Effector memory CD4-positive, alpha-beta T cell (primary cell): ENCODE data around the gene MCM3.

Experiments
- DNase-seq, 3 donors: peaks; one replicate each; pipeline ENCODE4 v3.0.0-alpha.2; 2020
- H3K27ac ChIP-seq: 2 replicates; pipeline ENCODE4 v1.7.0; 2013; ENCODE audit warnings: mild to moderate bottlenecking, low read length, moderate library complexity; ENCODE audit not compliant: insufficient read depth, poor library complexity, severe bottlenecking
- H3K27me3 ChIP-seq: replicated peaks from 2 replicates; pipeline ENCODE4 v1.7.0; 2013; ENCODE audit warnings: mild to moderate bottlenecking, low read length; ENCODE audit not compliant: insufficient read depth, control insufficient read depth, poor library complexity, severe bottlenecking
- H3K36me3 ChIP-seq: 2 replicates; pipeline ENCODE4 v1.7.0; 2013; ENCODE audit warnings: mild to moderate bottlenecking, low read length, moderate library complexity; ENCODE audit not compliant: control insufficient read depth, insufficient read depth
- H3K4me1 ChIP-seq: 2 replicates; pipeline ENCODE4 v1.7.0; 2013; ENCODE audit warnings: low read length, mild to moderate bottlenecking; ENCODE audit not compliant: control insufficient read depth, insufficient read depth, poor library complexity, severe bottlenecking
- H3K4me3 ChIP-seq: 2 replicates; pipeline ENCODE4 v1.7.0; 2013; ENCODE audit warnings: low read length, low read depth, mild to moderate bottlenecking; ENCODE audit not compliant: insufficient read depth, poor library complexity, severe bottlenecking
- H3K9me3 ChIP-seq: 2 replicates; pipeline ENCODE4 v1.7.0; 2013; ENCODE audit warnings: mild to moderate bottlenecking, low read length, moderate library complexity; ENCODE audit not compliant: control insufficient read depth

Gene MCM3

GRCh38 chr6:52317841-52318581 lies 33.5 kb upstream of the MCM3 start:
- DNase-seq, result no peak
- no peaks in the 10 kb centered on the region for H3K4me1 ChIP-seq
- H3K9me3 ChIP-seq, result no peaks in the 10 kb centered on the region
- H3K27me3 ChIP-seq, result no peaks in the 10 kb centered on the region
- no peak overlapping the region for H3K4me3 ChIP-seq
- no peaks in the 10 kb centered on the region for H3K36me3 ChIP-seq
- H3K27ac ChIP-seq, result no peak overlapping the region

- Histone ChIP-seq H3K27ac (no peak overlapping the region), H3K36me3 (no peaks in the 10 kb centered on the region), H3K27me3 (no peaks in the 10 kb centered on the region), H3K9me3 (no peaks in the 10 kb centered on the region), H3K4me1 (no peaks in the 10 kb centered on the region), H3K4me3 (no peak overlapping the region)
- no peak for DNase-seq
Observed at GRCh38 chr6:52317211-52317610, 32.7 kb upstream of the MCM3 start.

GRCh38 chr6:52314752-52315151 lies 30.2 kb upstream of the MCM3 start:
- no peak overlapping the region for H3K4me3 ChIP-seq
- H3K9me3 ChIP-seq, result no peaks in the 10 kb centered on the region
- no peaks in the 10 kb centered on the region for H3K4me1 ChIP-seq
- no peaks in the 10 kb centered on the region for H3K27me3 ChIP-seq
- no peak for DNase-seq
- H3K27ac ChIP-seq, result no peak overlapping the region
- H3K36me3 ChIP-seq, result no peaks in the 10 kb centered on the region

GRCh38 chr6:52312461-52312860 lies 27.9 kb upstream of the MCM3 start:
- no peaks in the 10 kb centered on the region for H3K36me3 ChIP-seq
- DNase-seq, result no peak
- H3K4me1 ChIP-seq, result peaks cover 11% of the 10 kb centered on the region
- H3K27ac ChIP-seq, result no peak overlapping the region
- no peaks in the 10 kb centered on the region for H3K27me3 ChIP-seq
- no peak overlapping the region for H3K4me3 ChIP-seq
- H3K9me3 ChIP-seq, result no peaks in the 10 kb centered on the region

GRCh38 chr6:52310932-52311331 lies 26.4 kb upstream of the MCM3 start:
- H3K27me3 ChIP-seq, result no peaks in the 10 kb centered on the region
- H3K9me3 ChIP-seq, result no peaks in the 10 kb centered on the region
- peaks cover 26% of the 10 kb centered on the region for H3K4me1 ChIP-seq
- no peaks in the 10 kb centered on the region for H3K36me3 ChIP-seq
- no peak for DNase-seq
- H3K4me3 ChIP-seq, result no peak overlapping the region
- no peak overlapping the region for H3K27ac ChIP-seq

- Histone ChIP-seq H3K27me3 (no peaks in the 10 kb centered on the region), H3K4me3 (peak overlapping the region; percentile 22), H3K27ac (peak overlapping the region; percentile 54), H3K4me1 (peaks cover 42% of the 10 kb centered on the region), H3K9me3 (no peaks in the 10 kb centered on the region), H3K36me3 (no peaks in the 10 kb centered on the region)
- no peak for DNase-seq
Observed at GRCh38 chr6:52307900-52308372, 23.4 kb upstream of the MCM3 start.

- peaks cover 42% of the 10 kb centered on the region for H3K4me1 ChIP-seq
Observed at GRCh38 chr6:52306972-52307870, 22.7 kb upstream of the MCM3 start.

GRCh38 chr6:52305948-52306767 lies 21.6 kb upstream of the MCM3 start:
- Histone ChIP-seq H3K36me3 (no peaks in the 10 kb centered on the region), H3K27me3 (no peaks in the 10 kb centered on the region), H3K9me3 (no peaks in the 10 kb centered on the region), H3K4me3 (peak overlapping the region; percentile 33), H3K4me1 (peaks cover 42% of the 10 kb centered on the region), H3K27ac (peak overlapping the region; percentile 69)
- no peak for DNase-seq

More at GRCh38 chr6:52306972-52307870, 22.7 kb upstream of the MCM3 start:
- Histone ChIP-seq H3K27me3 (no peaks in the 10 kb centered on the region), H3K9me3 (no peaks in the 10 kb centered on the region), H3K36me3 (no peaks in the 10 kb centered on the region), H3K27ac (peak overlapping the region; percentile 69), H3K4me3 (peak overlapping the region; percentile 22)
- DNase-seq, result no peak

GRCh38 chr6:52305411-52305810 lies 20.9 kb upstream of the MCM3 start:
- H3K36me3 ChIP-seq, result no peaks in the 10 kb centered on the region
- peak overlapping the region; percentile 69 for H3K27ac ChIP-seq
- DNase-seq, result no peak
- H3K4me1 ChIP-seq, result peaks cover 42% of the 10 kb centered on the region
- H3K4me3 ChIP-seq, result peak overlapping the region; percentile 33
- no peaks in the 10 kb centered on the region for H3K27me3 ChIP-seq
- no peaks in the 10 kb centered on the region for H3K9me3 ChIP-seq
